ENCODE data around the gene CHI3L2. TPM values are rescaled to one million over a fixed set of nuclear protein-coding genes. Genes with fewer than 3 reads are reported as not detected.
A peak's percentile ranks its signal among the peaks of the same experiment; 100 is the strongest.

CHI3L2 gene
- total RNA-seq, 1 donor from 2014 or later: 7.7 TPM

- peak; percentile 12 for ATAC-seq
Observed at GRCh38 chr1:111221633-111222291, 5.8 kb upstream of the CHI3L2 start.

GRCh38 chr1:111222308-111223125, 5.0 kb upstream of the CHI3L2 start:
- ATAC-seq: peak; percentile 88

GRCh38 chr1:111223126-111223685, 4.3 kb upstream of the CHI3L2 start:
- no peak for ATAC-seq

GRCh38 chr1:111225091-111225490, 2.4 kb upstream of the CHI3L2 start:
- ATAC-seq: no peak

GRCh38 chr1:111225717-111226400, 1.7 kb upstream of the CHI3L2 start:
- ATAC-seq: no peak

- peak; percentile 91 for ATAC-seq
Observed at GRCh38 chr1:111227851-111228747, 586 bp downstream of the CHI3L2 start.

GRCh38 chr1:111228748-111229126, 1.2 kb downstream of the CHI3L2 start:
- ATAC-seq: no peak

GRCh38 chr1:111232134-111232533, 4.6 kb downstream of the CHI3L2 start:
- no peak for ATAC-seq

GRCh38 chr1:111234258-111234657, 6.7 kb downstream of the CHI3L2 start:
- ATAC-seq: no peak

- ATAC-seq: peak; percentile 73
Observed at GRCh38 chr1:111234866-111235265, 7.4 kb downstream of the CHI3L2 start.

- no peak for ATAC-seq
Observed at GRCh38 chr1:111236379-111236778, 8.9 kb downstream of the CHI3L2 start.

GRCh38 chr1:111236806-111237205, 9.3 kb downstream of the CHI3L2 start:
- no peak for ATAC-seq

GRCh38 chr1:111238056-111238795, 10.7 kb downstream of the CHI3L2 start:
- ATAC-seq: no peak

- ATAC-seq: no peak
Observed at GRCh38 chr1:111241797-111242196, 14.3 kb downstream of the CHI3L2 start.

GRCh38 chr1:111242805-111243523, 15.5 kb downstream of the CHI3L2 start:
- ATAC-seq: no peak

- ATAC-seq: no peak
Observed at GRCh38 chr1:111247125-111247838, 19.8 kb downstream of the CHI3L2 start.

GRCh38 chr1:111249960-111250359, 22.4 kb downstream of the CHI3L2 start:
- no peak for ATAC-seq

GRCh38 chr1:111251570-111251969, 24.1 kb downstream of the CHI3L2 start:
- no peak for ATAC-seq

GRCh38 chr1:111252786-111253185, 25.3 kb downstream of the CHI3L2 start:
- ATAC-seq: no peak

- no peak for ATAC-seq
Observed at GRCh38 chr1:111253876-111254275, 26.4 kb downstream of the CHI3L2 start.
